ENCODE measurements around the gene UTS2B. TPM values are rescaled to one million over a fixed set of nuclear protein-coding genes. Genes with fewer than 3 reads are reported as not detected.

Gene UTS2B
- polyA plus RNA-seq, 1 of the 3 experiments (the other 2 are of a cell fraction), result 0.03 TPM

- ChIA-PET POLR2A (no interaction called here), CTCF (no interaction called here)
- Histone ChIP-seq H4K20me1 (ENCODE audit: insufficient read depth) (no peaks in the 10 kb centered on the region), H3F3A (replicated peaks; ENCODE audit: insufficient read depth) (no peaks in the 10 kb centered on the region), H3K4me2 (no peak overlapping the region), H3K4me1 (ENCODE audit: control insufficient read depth in 1 of 2, insufficient read depth in 2 of 2, low read depth in 1 of 2, low read length in 1 of 2) (no peaks in the 10 kb centered on the region), H3K9me2 (no peaks in the 10 kb centered on the region), H3K79me2 (ENCODE audit: insufficient read depth) (no peaks in the 10 kb centered on the region), H3K4me3 (ENCODE audit: low read depth in 2 of 2, low read length in 1 of 2) (no peak overlapping the region), H3K9ac (no peak overlapping the region), H3K27me3 (ENCODE audit: insufficient read depth) (no peaks in the 10 kb centered on the region), H2AFZ (ENCODE audit: low read depth) (no peak overlapping the region; the same call in 1 of the 2 replicates), H3K27ac (ENCODE audit: low read depth in 2 of 2, low read length in 1 of 2) (no peak overlapping the region), H3K36me3 (replicated peaks in 1 of 2; ENCODE audit: control insufficient read depth in 1 of 2, insufficient read depth in 2 of 2, low read length in 1 of 2) (no peaks in the 10 kb centered on the region), H3K9me3 (no peaks in the 10 kb centered on the region)
- no peak for DNase-seq
- WGBS (ENCODE audit: low lambda C conversion rate), result 56% methylated on average over 11 of the region's 11 CpGs
- TF ChIP-seq RXRA (IDR thresholded peaks at IDR 0.05; ENCODE audit: borderline replicate concordance, low read depth), result no peak
- no peak for TF ChIP-seq MAX (IDR thresholded peaks at IDR 0.05; ENCODE audit: low read depth)
- no peak for TF ChIP-seq SMC3 (IDR thresholded peaks at IDR 0.05; ENCODE audit: low read depth, low read length)
- no peak for TF ChIP-seq USF1 (IDR thresholded peaks at IDR 0.05; ENCODE audit: borderline replicate concordance, low read depth)
- no peak for TF ChIP-seq TCF12 (IDR thresholded peaks at IDR 0.05)
- TF ChIP-seq JUND (IDR thresholded peaks at IDR 0.05), result no peak
Observed at GRCh38 chr3:191260431-191261303, 69.7 kb downstream of the UTS2B start.

GRCh38 chr3:191259486-191259885 is 70.8 kb downstream of the UTS2B start:
- WGBS (ENCODE audit: low lambda C conversion rate), result 8% methylated on average over 1 of the region's 1 CpG
- Histone ChIP-seq H3F3A (replicated peaks; ENCODE audit: insufficient read depth) (no peaks in the 10 kb centered on the region), H4K20me1 (ENCODE audit: insufficient read depth) (no peaks in the 10 kb centered on the region), H3K27ac (ENCODE audit: low read depth in 2 of 2, low read length in 1 of 2) (no peak overlapping the region), H3K9me3 (no peaks in the 10 kb centered on the region), H3K4me1 (ENCODE audit: control insufficient read depth in 1 of 2, insufficient read depth in 2 of 2, low read depth in 1 of 2, low read length in 1 of 2) (0 out of 4 replicates have a peak, but pooled peaks cover 0 to 4% of the 10 kb centered on the region in 2 experiments), H2AFZ (ENCODE audit: low read depth) (no peak overlapping the region), H3K79me2 (ENCODE audit: insufficient read depth) (no peaks in the 10 kb centered on the region), H3K9me2 (no peaks in the 10 kb centered on the region), H3K4me3 (ENCODE audit: low read depth in 2 of 2, low read length in 1 of 2) (no peak overlapping the region), H3K4me2 (no peak overlapping the region), H3K36me3 (replicated peaks in 1 of 2; ENCODE audit: control insufficient read depth in 1 of 2, insufficient read depth in 2 of 2, low read length in 1 of 2) (no peaks in the 10 kb centered on the region), H3K27me3 (ENCODE audit: insufficient read depth) (no peaks in the 10 kb centered on the region), H3K9ac (no peak overlapping the region)
- TF ChIP-seq JUND (IDR thresholded peaks at IDR 0.05) (no peak), POLR2AphosphoS5 (IDR thresholded peaks at IDR 0.05; ENCODE audit: low read depth, low read length) (no peak), PBX3 (IDR thresholded peaks at IDR 0.05) (no peak), EP300 (IDR thresholded peaks at IDR 0.05; ENCODE audit: borderline replicate concordance in 1 of 2, low read depth in 1 of 2, low read length in 1 of 2) (no peak), YY1 (IDR thresholded peaks at IDR 0.05; ENCODE audit: low read depth) (no peak), TAF1 (IDR thresholded peaks at IDR 0.05; ENCODE audit: borderline replicate concordance, low read depth, low read length) (no peak), CTCF (IDR thresholded peaks at IDR 0.05) (no peak), MXI1 (IDR thresholded peaks at IDR 0.05; ENCODE audit: low read depth, low read length) (no peak), USF2 (IDR thresholded peaks at IDR 0.05; ENCODE audit: borderline replicate concordance, low read depth, low read length) (no peak), TEAD4 (IDR thresholded peaks at IDR 0.05; ENCODE audit: borderline replicate concordance, insufficient read depth) (no peak), MEF2A (IDR thresholded peaks at IDR 0.05; ENCODE audit: borderline replicate concordance, low read depth) (no peak)
- ChIA-PET POLR2A (no interaction called here), CTCF (no interaction called here)
- DNase-seq, result no peak
